Activated CD8-positive, alpha-beta memory T cell treated with anti-CD3 and anti-CD28 coated beads for 4 hours (primary cell): ENCODE data around the gene KIF25.

Experiments
- DNase-seq, 2 donors: peaks; one replicate each; pipeline ENCODE4 v3.0.0-alpha.2; 2020; ENCODE audit warnings: low read depth in 2 of 2

KIF25 gene

GRCh38 chr6:168035661-168036545 lies 38.4 kb downstream of the KIF25 start:
- no peak for DNase-seq

GRCh38 chr6:168037242-168037641 lies 39.8 kb downstream of the KIF25 start:
- DNase-seq: no peak

GRCh38 chr6:168037856-168038255 lies 40.4 kb downstream of the KIF25 start:
- no peak for DNase-seq

GRCh38 chr6:168038576-168039140 lies 41.2 kb downstream of the KIF25 start:
- DNase-seq: no peak

- no peak for DNase-seq
These were observed 41.8 kb downstream of the KIF25 start for GRCh38 chr6:168039301-168039700.

GRCh38 chr6:168039849-168040248 lies 42.4 kb downstream of the KIF25 start:
- DNase-seq: no peak

GRCh38 chr6:168040856-168041496 lies 43.5 kb downstream of the KIF25 start:
- no peak for DNase-seq

- DNase-seq: no peak
These were observed 44.5 kb downstream of the KIF25 start for GRCh38 chr6:168041928-168042327.

- DNase-seq: no peak
These were observed 45.1 kb downstream of the KIF25 start for GRCh38 chr6:168042426-168043192.

- DNase-seq: no peak
These were observed 45.8 kb downstream of the KIF25 start for GRCh38 chr6:168043193-168043847.

GRCh38 chr6:168043848-168044415 lies 46.5 kb downstream of the KIF25 start:
- no peak for DNase-seq

- DNase-seq: no peak
These were observed 47.2 kb downstream of the KIF25 start for GRCh38 chr6:168044521-168045130.

- DNase-seq: no peak
These were observed 47.7 kb downstream of the KIF25 start for GRCh38 chr6:168045141-168045691.

- DNase-seq: no peak
These were observed 48.5 kb downstream of the KIF25 start for GRCh38 chr6:168045706-168046620.

- DNase-seq: no peak
These were observed 49.2 kb downstream of the KIF25 start for GRCh38 chr6:168046696-168047095.

GRCh38 chr6:168047841-168048723 lies 50.6 kb downstream of the KIF25 start:
- DNase-seq: no peak

GRCh38 chr6:168048724-168049025 lies 51.2 kb downstream of the KIF25 start:
- DNase-seq: no peak

- no peak for DNase-seq
These were observed 51.8 kb downstream of the KIF25 start for GRCh38 chr6:168049277-168049676.
